Measurements from ENCODE around the gene ST7.

GRCh38 chr7:117012696-117013095 is 59.4 kb downstream of the ST7 start:
- TF ChIP-seq CTCF (IDR thresholded peaks at IDR 0.05): no peak
- no peak for TF ChIP-seq NFYB (CRISPR knock-in tag; conservative IDR thresholded peaks at IDR 0.05; ENCODE audit: low read depth)
- TF ChIP-seq E2F4 (CRISPR knock-in tag; IDR thresholded peaks at IDR 0.05; ENCODE audit: borderline replicate concordance, low read depth): no peak
- TF ChIP-seq PRDM15 (CRISPR knock-in tag; IDR thresholded peaks at IDR 0.05): no peak
- TF ChIP-seq NR1H2 (CRISPR knock-in tag; IDR thresholded peaks at IDR 0.05): no peak
- TF ChIP-seq E2F1 (CRISPR knock-in tag; IDR thresholded peaks at IDR 0.05): no peak
- no peak for TF ChIP-seq ATF1 (CRISPR knock-in tag; IDR thresholded peaks at IDR 0.05)
- no peak for TF ChIP-seq ATF6 (CRISPR knock-in tag; IDR thresholded peaks at IDR 0.05)

All from WTC11 (cell line).